HL-60 (cell line): ENCODE measurements around the gene POU5F1.

Source experiments
- DNase-seq, 2 experiments: peaks; one replicate each; pipeline ENCODE4 v3.0.0-alpha.2; 2010 to 2020; ENCODE audit warnings: low read depth in 1 of 2, low spot score in 1 of 2
- H3K27ac ChIP-seq: fragments of 250-450 bp; sonication (Bioruptor Pico); replicated peaks from 2 replicates; pipeline ENCODE4 v1.5.1; 2020; ENCODE audit warnings: mild to moderate bottlenecking, moderate library complexity
- H3K27me3 ChIP-seq: fragments of 250-450 bp; sonication (Bioruptor Pico); 2 replicates; pipeline ENCODE4 v1.5.1; 2021; ENCODE audit warnings: mild to moderate bottlenecking, moderate library complexity; ENCODE audit not compliant: insufficient read depth, poor library complexity, severe bottlenecking
- H3K4me3 ChIP-seq: replicated peaks from 2 replicates; pipeline ENCODE4 v1.5.1; 2011; ENCODE audit warnings: mild to moderate bottlenecking, control low read depth, low read length; ENCODE audit not compliant: insufficient read depth
- GABPA ChIP-seq: IDR thresholded peaks from 2 replicates; pipeline ENCODE4 v1.6.1; 2012; ENCODE audit warnings: low read depth
- POLR2AphosphoS5 ChIP-seq: IDR thresholded peaks from 2 replicates; pipeline ENCODE4 v1.6.1; 2012; ENCODE audit warnings: low read depth
- SPI1 ChIP-seq: IDR thresholded peaks from 2 replicates; pipeline ENCODE4 v1.6.1; 2012; ENCODE audit warnings: low read depth, mild to moderate bottlenecking, borderline replicate concordance
- TF ChIP-seq, protein P1 (sequence below): IDR thresholded peaks from one replicate; pipeline ENCODE4 v1.5.1; 2011; ENCODE audit warnings: low read length, control low read depth, inconsistent platforms; ENCODE audit not compliant: insufficient read depth
- TF ChIP-seq, protein P2 (sequence below): IDR thresholded peaks from 2 replicates; pipeline ENCODE4 v1.6.1; 2012; ENCODE audit warnings: low read depth; ENCODE audit not compliant: insufficient replicate concordance

POU5F1 gene

DNA sequence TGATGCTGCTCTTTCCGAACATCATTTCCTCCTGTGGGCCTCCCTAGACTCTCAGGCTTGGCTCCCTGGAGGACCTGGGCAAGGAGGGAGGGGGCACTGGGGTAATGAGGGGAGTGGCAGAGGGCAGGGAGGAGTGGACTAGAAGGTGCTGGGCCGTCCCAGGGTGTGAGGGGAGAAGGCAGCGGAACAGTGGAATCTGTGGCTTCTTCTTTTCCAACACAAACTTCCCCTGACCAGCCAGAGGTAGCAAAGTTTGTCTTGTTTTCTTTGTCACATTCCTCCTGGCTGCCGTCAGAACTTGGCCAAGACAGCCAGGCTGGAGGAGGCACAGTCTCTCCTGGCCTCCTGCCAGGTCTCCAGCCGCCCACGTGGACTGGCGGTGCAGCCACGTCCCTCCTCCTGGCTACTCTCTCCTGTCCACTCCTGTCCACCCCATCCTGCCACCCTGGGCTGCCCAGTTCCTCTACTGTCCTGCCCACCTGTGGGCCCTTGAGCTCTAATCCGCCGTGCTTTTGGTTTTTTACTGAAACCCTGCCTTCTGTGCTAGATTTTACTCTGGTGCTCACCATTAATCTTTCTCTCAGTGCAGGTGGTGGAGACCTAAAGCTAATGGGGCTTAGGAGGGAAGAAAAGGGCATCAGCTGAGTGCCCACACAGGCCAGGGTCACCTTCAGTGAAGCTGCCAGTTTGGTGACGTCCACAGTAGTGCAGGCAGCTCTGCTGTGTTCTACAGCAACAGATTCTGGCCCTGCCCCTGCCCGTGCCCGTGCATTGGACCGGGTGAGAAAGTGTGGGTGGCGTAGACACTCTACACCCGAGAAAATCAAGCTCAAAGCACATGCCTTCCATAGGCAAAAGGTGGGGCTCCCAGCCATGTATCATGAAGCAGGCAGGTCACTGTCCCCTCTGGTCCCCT is 47.4 kb downstream of the POU5F1 start:
- Histone ChIP-seq H3K4me3 (no peak overlapping the region), H3K27ac (no peak overlapping the region), H3K27me3 (no peaks in the 10 kb centered on the region)
- no peak for DNase-seq
- TF ChIP-seq, protein P1, sequence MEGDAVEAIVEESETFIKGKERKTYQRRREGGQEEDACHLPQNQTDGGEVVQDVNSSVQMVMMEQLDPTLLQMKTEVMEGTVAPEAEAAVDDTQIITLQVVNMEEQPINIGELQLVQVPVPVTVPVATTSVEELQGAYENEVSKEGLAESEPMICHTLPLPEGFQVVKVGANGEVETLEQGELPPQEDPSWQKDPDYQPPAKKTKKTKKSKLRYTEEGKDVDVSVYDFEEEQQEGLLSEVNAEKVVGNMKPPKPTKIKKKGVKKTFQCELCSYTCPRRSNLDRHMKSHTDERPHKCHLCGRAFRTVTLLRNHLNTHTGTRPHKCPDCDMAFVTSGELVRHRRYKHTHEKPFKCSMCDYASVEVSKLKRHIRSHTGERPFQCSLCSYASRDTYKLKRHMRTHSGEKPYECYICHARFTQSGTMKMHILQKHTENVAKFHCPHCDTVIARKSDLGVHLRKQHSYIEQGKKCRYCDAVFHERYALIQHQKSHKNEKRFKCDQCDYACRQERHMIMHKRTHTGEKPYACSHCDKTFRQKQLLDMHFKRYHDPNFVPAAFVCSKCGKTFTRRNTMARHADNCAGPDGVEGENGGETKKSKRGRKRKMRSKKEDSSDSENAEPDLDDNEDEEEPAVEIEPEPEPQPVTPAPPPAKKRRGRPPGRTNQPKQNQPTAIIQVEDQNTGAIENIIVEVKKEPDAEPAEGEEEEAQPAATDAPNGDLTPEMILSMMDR, result no peak
- TF ChIP-seq POLR2AphosphoS5 (no peak), SPI1 (no peak), GABPA (no peak)
- TF ChIP-seq, protein P2, sequence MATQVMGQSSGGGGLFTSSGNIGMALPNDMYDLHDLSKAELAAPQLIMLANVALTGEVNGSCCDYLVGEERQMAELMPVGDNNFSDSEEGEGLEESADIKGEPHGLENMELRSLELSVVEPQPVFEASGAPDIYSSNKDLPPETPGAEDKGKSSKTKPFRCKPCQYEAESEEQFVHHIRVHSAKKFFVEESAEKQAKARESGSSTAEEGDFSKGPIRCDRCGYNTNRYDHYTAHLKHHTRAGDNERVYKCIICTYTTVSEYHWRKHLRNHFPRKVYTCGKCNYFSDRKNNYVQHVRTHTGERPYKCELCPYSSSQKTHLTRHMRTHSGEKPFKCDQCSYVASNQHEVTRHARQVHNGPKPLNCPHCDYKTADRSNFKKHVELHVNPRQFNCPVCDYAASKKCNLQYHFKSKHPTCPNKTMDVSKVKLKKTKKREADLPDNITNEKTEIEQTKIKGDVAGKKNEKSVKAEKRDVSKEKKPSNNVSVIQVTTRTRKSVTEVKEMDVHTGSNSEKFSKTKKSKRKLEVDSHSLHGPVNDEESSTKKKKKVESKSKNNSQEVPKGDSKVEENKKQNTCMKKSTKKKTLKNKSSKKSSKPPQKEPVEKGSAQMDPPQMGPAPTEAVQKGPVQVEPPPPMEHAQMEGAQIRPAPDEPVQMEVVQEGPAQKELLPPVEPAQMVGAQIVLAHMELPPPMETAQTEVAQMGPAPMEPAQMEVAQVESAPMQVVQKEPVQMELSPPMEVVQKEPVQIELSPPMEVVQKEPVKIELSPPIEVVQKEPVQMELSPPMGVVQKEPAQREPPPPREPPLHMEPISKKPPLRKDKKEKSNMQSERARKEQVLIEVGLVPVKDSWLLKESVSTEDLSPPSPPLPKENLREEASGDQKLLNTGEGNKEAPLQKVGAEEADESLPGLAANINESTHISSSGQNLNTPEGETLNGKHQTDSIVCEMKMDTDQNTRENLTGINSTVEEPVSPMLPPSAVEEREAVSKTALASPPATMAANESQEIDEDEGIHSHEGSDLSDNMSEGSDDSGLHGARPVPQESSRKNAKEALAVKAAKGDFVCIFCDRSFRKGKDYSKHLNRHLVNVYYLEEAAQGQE, result no peak

DNA sequence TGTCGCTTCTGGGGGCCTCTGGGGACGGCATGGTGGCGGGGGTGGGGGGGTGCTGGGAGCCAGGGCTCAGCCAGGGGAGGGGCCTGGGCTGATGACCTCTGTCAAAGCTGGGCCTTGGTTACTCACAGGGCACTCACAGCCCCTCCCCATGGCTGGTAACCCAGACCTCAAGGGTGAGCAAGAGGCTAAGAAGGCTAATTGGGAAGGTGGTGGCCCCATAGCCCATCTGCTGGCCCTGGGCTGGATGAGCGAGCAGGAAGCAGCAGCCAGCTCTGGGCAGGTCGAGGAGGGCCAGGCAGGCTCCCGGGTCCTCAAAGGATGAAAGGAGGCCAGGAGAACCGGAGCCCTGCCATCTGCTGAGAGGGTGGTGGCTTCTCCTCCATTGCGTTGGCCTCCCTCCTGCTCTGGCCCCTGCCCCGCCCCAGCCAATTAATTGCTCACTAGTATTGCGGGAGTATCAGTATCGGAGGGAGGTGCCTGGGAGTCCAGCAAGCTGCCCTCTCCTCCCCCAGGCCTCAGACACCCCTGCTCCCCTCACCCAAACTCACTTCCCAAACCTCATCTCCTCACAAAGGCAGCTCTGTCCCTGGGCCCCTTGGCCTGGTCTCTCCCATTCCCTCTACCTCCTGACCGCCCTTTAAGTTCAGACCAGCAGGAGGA is 49.2 kb downstream of the POU5F1 start:
- no peak for DNase-seq
- Histone ChIP-seq H3K4me3 (no peak overlapping the region), H3K27ac (no peak overlapping the region), H3K27me3 (no peaks in the 10 kb centered on the region)
- TF ChIP-seq GABPA (no peak), POLR2AphosphoS5 (no peak), SPI1 (no peak)
- TF ChIP-seq, protein P2, result no peak
- TF ChIP-seq, protein P1, result no peak

DNA sequence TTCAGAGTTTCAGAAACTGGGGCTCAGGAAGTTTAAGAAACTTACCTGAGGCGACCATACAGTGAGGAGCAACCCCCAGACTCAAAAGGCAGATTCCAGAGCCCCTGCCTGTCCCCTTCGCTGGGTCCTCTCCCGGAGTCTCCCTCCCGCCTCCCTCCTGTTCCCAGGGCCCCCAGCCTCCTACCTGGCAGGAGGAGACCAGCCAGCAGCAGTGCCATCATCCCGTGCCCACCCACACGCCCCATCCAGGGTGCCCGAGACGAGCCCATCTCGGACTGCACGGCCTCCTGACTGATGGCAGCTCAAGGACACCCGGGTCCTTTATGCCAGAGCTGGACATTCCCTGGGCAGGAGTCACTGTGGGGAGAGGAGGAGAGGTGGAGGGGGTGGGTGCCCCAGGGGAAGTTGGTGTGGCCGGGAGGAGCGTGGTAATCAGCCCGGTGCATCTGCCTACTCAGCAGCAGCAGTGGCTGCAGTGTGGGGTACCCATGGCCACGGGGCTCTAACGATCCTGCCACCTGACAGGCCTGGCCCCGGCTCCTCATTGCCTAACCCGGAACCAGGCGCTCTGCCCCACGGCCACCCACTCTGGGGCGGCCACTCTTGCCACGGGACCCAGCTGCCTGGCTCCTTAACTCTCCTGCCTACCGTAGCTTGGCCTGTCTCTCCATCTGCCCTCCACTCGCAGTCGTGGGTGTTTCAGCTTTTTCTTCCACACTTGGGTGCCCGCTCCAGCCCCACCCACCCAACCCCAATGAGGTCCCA is 50.1 kb downstream of the POU5F1 start, which contains the start of gene CDSN:
Gene CDSN (minus strand): TSS at position 296 of the 765 bp plus-strand sequence. CDS start 27 bp downstream, at position 269.
- H3K27ac ChIP-seq, result no peak within 1 kb of the TSS
- no peak for DNase-seq
- H3K27me3 ChIP-seq, result no peaks in the 10 kb centered on the region
- H3K4me3 ChIP-seq, result no peak within 1 kb of the TSS
- TF ChIP-seq POLR2AphosphoS5, result no peak
- TF ChIP-seq SPI1, result no peak

DNA sequence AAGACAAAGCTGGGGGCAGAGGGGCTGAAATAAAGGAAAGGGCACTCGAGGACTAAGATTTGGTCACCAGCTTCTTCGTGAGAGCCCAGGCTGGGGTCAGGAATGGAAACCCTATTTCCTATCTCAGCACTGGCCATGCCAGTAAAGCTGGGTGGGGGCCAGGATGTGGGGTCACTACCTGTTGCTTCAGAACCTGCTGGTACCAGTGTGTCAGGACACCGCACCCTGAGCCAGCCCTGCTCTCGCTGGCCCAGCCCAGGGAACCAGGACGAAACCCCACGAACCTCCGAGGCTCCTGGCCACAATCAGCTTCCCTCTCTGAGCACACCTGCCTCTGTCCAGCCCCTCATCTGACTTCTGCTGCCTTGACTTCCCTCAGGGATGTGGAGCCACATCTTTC is 52.3 kb downstream of the POU5F1 start:
- Histone ChIP-seq H3K27me3 (peaks cover 6% of the 10 kb centered on the region), H3K4me3 (no peak overlapping the region), H3K27ac (no peak overlapping the region)
- no peak for DNase-seq
- TF ChIP-seq, protein P2, result no peak
- TF ChIP-seq, protein P1, result no peak
- TF ChIP-seq POLR2AphosphoS5 (no peak), SPI1 (no peak), GABPA (no peak)
